Endothelial cell of umbilical vein (primary cell): ENCODE results near the gene CRKL. TPM values are rescaled to one million over a fixed set of nuclear protein-coding genes. Genes with fewer than 3 reads are reported as not detected.

ENCODE experiments used
- BruUV-seq: library from RNA; stranded (reverse); fragments of 400-500 nt; replicated peaks from 2 replicates; lab custom pipeline; 2021; lab: Mats Ljungman, UMichigan
- CTCF ChIA-PET: fragments of 300-600, 350-600 bp; sonication (Branson Sonifier 250); formaldehyde crosslinking; loops from one replicate; lab custom pipeline; 2021; ENCODE audit warnings: antibody characterized with exemption, inconsistent platforms; lab: Charles Lee
- POLR2A ChIA-PET: fragments of 300-600, 350-600 bp; sonication (Branson Sonifier 250); formaldehyde crosslinking; loops from one replicate; lab custom pipeline; 2021; ENCODE audit warnings: antibody characterized with exemption, inconsistent platforms; lab: Charles Lee
- DNase-seq: peaks from one replicate; pipeline ENCODE4 v3.0.0-alpha.2; 2011; ENCODE audit warnings: low read depth, low spot score
- FAIRE-seq: peaks from 2 replicates; lab custom pipeline; 2011; peaks lifted over from hg19 to GRCh38; lab: Jason Lieb, UNC
- H2AFZ ChIP-seq: 2 replicates; pipeline ENCODE4 v1.6.0; 2012; ENCODE audit warnings: low read depth, low read length, control low read depth, inconsistent platforms
- H3K27ac ChIP-seq: 2 replicates; pipeline ENCODE4 v1.5.1; 2011; ENCODE audit warnings: low read depth, mild to moderate bottlenecking, control low read depth, low read length, moderate library complexity; ENCODE audit not compliant: insufficient read depth
- H3K27me3 ChIP-seq, 2 experiments: 2 replicates each; pipeline versions ENCODE4 v1.6.0 to v1.6.1; 2011; ENCODE audit warnings: low read length in 2 of 2, mixed read lengths in 1 of 2; ENCODE audit not compliant: control insufficient read depth in 2 of 2, insufficient read depth in 2 of 2
- H3K36me3 ChIP-seq, 2 experiments: 2 replicates in 1 of 2; 3 replicates in 1 of 2; pipeline ENCODE4 v1.5.1; 2011; ENCODE audit warnings: low read length in 2 of 2, mild to moderate bottlenecking in 1 of 2, moderate library complexity in 1 of 2; ENCODE audit not compliant: control insufficient read depth in 2 of 2, insufficient read depth in 2 of 2; ENCODE audit errors: extremely low read depth in 1 of 2
- H3K4me1 ChIP-seq: 3 replicates; pipeline ENCODE4 v1.5.1; 2011; ENCODE audit warnings: mild to moderate bottlenecking, low read length; ENCODE audit not compliant: control insufficient read depth, insufficient read depth; ENCODE audit errors: extremely low read depth
- H3K4me2 ChIP-seq: 2 replicates; pipeline ENCODE4 v1.6.1; 2011; ENCODE audit warnings: low read length, control low read depth, mixed read lengths; ENCODE audit not compliant: insufficient read depth
- H3K4me3 ChIP-seq, 3 experiments: fragments of 200-600 bp in 1 of 3; sonication (generic), shearing (Covaris generic) in 1 of 3; replicated peaks in 1 of 3; 2 replicates each; pipeline ENCODE4 v1.5.1; 2011 to 2016; ENCODE audit warnings: control low read depth in 3 of 3, low read length in 3 of 3, mild to moderate bottlenecking in 2 of 3, inconsistent platforms in 1 of 3, low read depth in 1 of 3, moderate library complexity in 1 of 3; ENCODE audit not compliant: insufficient read depth in 1 of 3
- H3K79me2 ChIP-seq: 2 replicates; pipeline ENCODE4 v1.6.0; 2012; ENCODE audit warnings: low read length, inconsistent platforms; ENCODE audit not compliant: control insufficient read depth, insufficient read depth
- H3K9ac ChIP-seq: replicated peaks from 2 replicates; pipeline ENCODE3; 2011; ENCODE audit warnings: low read length, control low read depth; ENCODE audit not compliant: insufficient read depth; ENCODE audit errors: extremely low read depth
- H3K9me1 ChIP-seq: replicated peaks from 3 replicates; pipeline ENCODE4 v1.6.0; 2011; ENCODE audit warnings: mild to moderate bottlenecking, low read length; ENCODE audit not compliant: control insufficient read depth, insufficient read depth; ENCODE audit errors: extremely low read depth
- H3K9me3 ChIP-seq: replicated peaks from 2 replicates; pipeline ENCODE4 v1.5.1; 2012; ENCODE audit warnings: low read length, inconsistent platforms; ENCODE audit not compliant: control insufficient read depth, insufficient read depth
- H4K20me1 ChIP-seq: replicated peaks from 2 replicates; pipeline ENCODE3; 2011; ENCODE audit warnings: mild to moderate bottlenecking, low read length; ENCODE audit not compliant: control insufficient read depth, insufficient read depth; ENCODE audit errors: extremely low read depth
- EZH2 ChIP-seq: IDR thresholded peaks from 2 replicates; pipeline ENCODE4 v1.6.1; 2012; ENCODE audit warnings: borderline replicate concordance, low read depth, mild to moderate bottlenecking, moderate library complexity, low read length, inconsistent platforms; ENCODE audit not compliant: severe bottlenecking
- FOS ChIP-seq: IDR thresholded peaks from 2 replicates; pipeline ENCODE4 v1.6.1; 2011; ENCODE audit warnings: mild to moderate bottlenecking, low read length, moderate library complexity, borderline replicate concordance; ENCODE audit not compliant: insufficient read depth
- GATA2 ChIP-seq: IDR thresholded peaks from 2 replicates; pipeline ENCODE4 v1.7.0; 2011; ENCODE audit warnings: low read depth, mild to moderate bottlenecking, moderate library complexity, mixed read lengths, low read length; ENCODE audit not compliant: insufficient read length, insufficient read depth
- JUN ChIP-seq: IDR thresholded peaks from 2 replicates; pipeline ENCODE4 v1.6.1; 2011; ENCODE audit warnings: borderline replicate concordance, low read depth; ENCODE audit not compliant: insufficient read length, insufficient read depth
- MYC ChIP-seq: IDR thresholded peaks from one replicate; pipeline ENCODE4 v1.6.1; 2011; ENCODE audit warnings: mild to moderate bottlenecking, low read depth, low read length
- POLR2A ChIP-seq: IDR thresholded peaks from 2 replicates; pipeline ENCODE4 v1.6.1; 2012; ENCODE audit warnings: low read depth, mild to moderate bottlenecking, control low read depth, low read length
- POLR2AphosphoS5 ChIP-seq: IDR thresholded peaks from 2 replicates; pipeline ENCODE4 v1.6.1; 2012; ENCODE audit warnings: low read depth, mild to moderate bottlenecking, control low read depth, low read length, moderate library complexity; ENCODE audit not compliant: insufficient read depth
- dilution Hi-C: fragments of 300-500 bp; cut with MboI; formaldehyde crosslinking; loops from one replicate; pipeline ENCODE4 v1.15.0; 2019; ENCODE audit warnings: low sequenced_read_pairs; ENCODE audit not compliant: extremely low pct_ligation_motif_present
- intact Hi-C: fragments of 100-400 bp; cut with micrococcal nuclease; formaldehyde crosslinking; loops from one replicate; pipeline ENCODE4 v1.10.0; 2022
- polyA plus RNA-seq, 4 experiments: library from polyadenylated mRNA; depleted of rRNA in 3 of 4; stranded (reverse) in 3 of 4; unstranded in 1 of 4; fragments of >200 nt; gene quantifications; 2 replicates each; pipeline versions ENCODE4 v1.2.1 to v1.2.3, GENCODE V29; 2011 to 2012; ENCODE audit warnings: missing spikeins in 1 of 4
- total RNA-seq: library from RNA; stranded (reverse); gene quantifications from 2 replicates; pipeline ENCODE4 v1.2.3, GENCODE V29; 2021
- TF ChIP-seq, protein P1 (sequence below): IDR thresholded peaks from 2 replicates; pipeline ENCODE4 v1.6.1; 2011; ENCODE audit not compliant: insufficient read depth, insufficient read length
- TF ChIP-seq, protein P2 (sequence below), 2 donors: IDR thresholded peaks; 1 replicate in 1 of 2; 2 replicates in 1 of 2; pipeline ENCODE4 v1.5.1; 2011; ENCODE audit warnings: low read length in 2 of 2, mild to moderate bottlenecking in 2 of 2, moderate library complexity in 2 of 2, control low read depth in 1 of 2, inconsistent platforms in 1 of 2, low read depth in 1 of 2; ENCODE audit not compliant: insufficient read depth in 1 of 2; ENCODE audit errors: extremely low read depth in 1 of 2

Gene CRKL
- total and polyA plus RNA-seq, 2 donors (not counting 3 experiments of a cell fraction or from before 2014, with no cell fraction given): 18.0 to 50.6 TPM

DNA sequence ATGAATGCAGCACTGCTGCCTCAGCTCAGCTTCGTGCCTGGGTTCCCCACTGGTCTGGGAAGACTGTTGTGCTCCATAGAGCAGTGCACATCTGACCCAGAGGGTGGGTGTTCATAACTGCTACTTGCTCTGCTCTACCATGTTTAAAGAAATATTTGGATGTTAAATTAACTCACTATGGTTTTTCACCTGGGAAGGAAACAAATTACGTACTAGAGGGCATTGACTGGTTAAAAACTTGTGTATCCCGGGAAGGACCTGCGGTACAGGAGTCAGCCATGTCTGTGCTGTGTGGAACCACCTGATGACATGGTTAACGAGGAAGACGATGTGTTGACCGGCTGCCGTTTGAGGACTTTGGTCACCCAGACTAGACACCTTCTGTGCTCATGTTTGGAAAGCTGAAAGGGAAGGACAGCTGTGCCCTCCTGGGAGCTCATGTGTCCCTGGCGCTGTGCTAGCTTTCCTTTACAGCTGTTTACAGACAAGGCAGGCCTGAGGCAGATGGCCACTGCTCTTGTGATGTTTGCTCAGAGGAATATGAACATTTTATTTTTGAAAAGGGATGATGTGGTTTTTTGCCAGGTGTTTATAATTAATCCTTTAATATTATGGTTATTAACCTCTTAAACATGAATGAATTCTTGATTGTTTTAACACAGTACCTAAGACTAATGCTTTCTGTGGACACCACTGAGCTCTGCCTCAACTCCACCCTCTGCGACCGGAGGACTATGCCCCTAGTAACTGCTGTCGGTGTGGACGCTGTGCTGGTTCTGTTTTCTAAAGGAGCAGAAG is 35.5 kb downstream of the CRKL start:
- no peaks in the 10 kb centered on the region for H3K9me1 ChIP-seq
- dilution Hi-C loops: no loop called here
- CTCF ChIA-PET: interaction anchor here (1.0 to 1.3 kb wide), 2 partner anchors 9 to 31 kb away, joined by 3 read pairs; no protein-coding TSS in a partner anchor
- H4K20me1 ChIP-seq: peaks cover 3% of the 10 kb centered on the region
- no peak overlapping the region for H3K27ac ChIP-seq
- H3K4me3 ChIP-seq: no peak overlapping the region
- no TSS peak for BruUV-seq
- H3K36me3 ChIP-seq: peaks cover 18 to 26% of the 10 kb centered on the region in 2 experiments
- peaks cover 6% of the 10 kb centered on the region for H3K4me1 ChIP-seq
- H3K9me3 ChIP-seq: no peaks in the 10 kb centered on the region
- TF ChIP-seq EZH2 (no peak), POLR2A (no peak), MYC (no peak), FOS (no peak), POLR2AphosphoS5 (no peak), JUN (no peak), GATA2 (no peak)
- TF ChIP-seq, protein P1, sequence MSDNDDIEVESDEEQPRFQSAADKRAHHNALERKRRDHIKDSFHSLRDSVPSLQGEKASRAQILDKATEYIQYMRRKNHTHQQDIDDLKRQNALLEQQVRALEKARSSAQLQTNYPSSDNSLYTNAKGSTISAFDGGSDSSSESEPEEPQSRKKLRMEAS: no peak
- TF ChIP-seq, protein P2, sequence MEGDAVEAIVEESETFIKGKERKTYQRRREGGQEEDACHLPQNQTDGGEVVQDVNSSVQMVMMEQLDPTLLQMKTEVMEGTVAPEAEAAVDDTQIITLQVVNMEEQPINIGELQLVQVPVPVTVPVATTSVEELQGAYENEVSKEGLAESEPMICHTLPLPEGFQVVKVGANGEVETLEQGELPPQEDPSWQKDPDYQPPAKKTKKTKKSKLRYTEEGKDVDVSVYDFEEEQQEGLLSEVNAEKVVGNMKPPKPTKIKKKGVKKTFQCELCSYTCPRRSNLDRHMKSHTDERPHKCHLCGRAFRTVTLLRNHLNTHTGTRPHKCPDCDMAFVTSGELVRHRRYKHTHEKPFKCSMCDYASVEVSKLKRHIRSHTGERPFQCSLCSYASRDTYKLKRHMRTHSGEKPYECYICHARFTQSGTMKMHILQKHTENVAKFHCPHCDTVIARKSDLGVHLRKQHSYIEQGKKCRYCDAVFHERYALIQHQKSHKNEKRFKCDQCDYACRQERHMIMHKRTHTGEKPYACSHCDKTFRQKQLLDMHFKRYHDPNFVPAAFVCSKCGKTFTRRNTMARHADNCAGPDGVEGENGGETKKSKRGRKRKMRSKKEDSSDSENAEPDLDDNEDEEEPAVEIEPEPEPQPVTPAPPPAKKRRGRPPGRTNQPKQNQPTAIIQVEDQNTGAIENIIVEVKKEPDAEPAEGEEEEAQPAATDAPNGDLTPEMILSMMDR (IDR thresholded peaks at IDR 0.05; ENCODE audit: extremely low read depth in 1 of 2, insufficient read depth in 1 of 2, low read depth in 1 of 2, low read length in 2 of 2): no peak
- H3K27me3 ChIP-seq: no peaks in the 10 kb centered on the region
- POLR2A ChIA-PET: no interaction called here
- H2AFZ ChIP-seq: no peak overlapping the region
- DNase-seq (no peak), FAIRE-seq (no peak)
- H3K79me2 ChIP-seq: peaks cover 40% of the 10 kb centered on the region
- no peak overlapping the region for H3K4me2 ChIP-seq
- H3K9ac ChIP-seq: no peak overlapping the region
- intact Hi-C loops: no loop called here
